Endothelial cell (in vitro differentiated cells): Measurements from ENCODE around the gene MAP4K3. TPM values are rescaled to one million over a fixed set of nuclear protein-coding genes. Genes with fewer than 3 reads are reported as not detected.
A peak's percentile ranks its signal among the peaks of the same experiment; 100 is the strongest.

Source experiments
- DNase-seq: peaks from one replicate; pipeline ENCODE4 v3.0.0; 2021; ENCODE audit warnings: low spot score
- H3K27ac Mint-ChIP-seq: one replicate; pipeline ENCODE4 v1.8.0; 2021; ENCODE audit warnings: mixed read lengths, inconsistent platforms; ENCODE audit not compliant: unreplicated experiment
- H3K27me3 Mint-ChIP-seq: one replicate; pipeline ENCODE4 v1.8.0; 2021; ENCODE audit warnings: mild to moderate bottlenecking, moderate library complexity, mixed read lengths, inconsistent platforms; ENCODE audit not compliant: unreplicated experiment
- H3K36me3 Mint-ChIP-seq: one replicate; pipeline ENCODE4 v1.8.0; 2021; ENCODE audit warnings: mild to moderate bottlenecking, low read depth, mixed read lengths, inconsistent platforms; ENCODE audit not compliant: unreplicated experiment
- H3K4me1 Mint-ChIP-seq: one replicate; pipeline ENCODE4 v1.8.0; 2021; ENCODE audit warnings: mild to moderate bottlenecking, mixed read lengths, inconsistent platforms; ENCODE audit not compliant: unreplicated experiment
- H3K4me3 Mint-ChIP-seq: one replicate; pipeline ENCODE4 v1.8.0; 2021; ENCODE audit warnings: mild to moderate bottlenecking, mixed read lengths, inconsistent platforms; ENCODE audit not compliant: unreplicated experiment
- H3K9me3 Mint-ChIP-seq: one replicate; pipeline ENCODE4 v1.8.0; 2021; ENCODE audit warnings: mixed read lengths, inconsistent platforms; ENCODE audit not compliant: unreplicated experiment
- total RNA-seq: library from RNA; stranded (reverse); fragmentation: NEBNext Ultra II Directional; extraction: Animal tissue kit (Norgen Biotek cat#: 25700); gene quantifications from one replicate; pipeline ENCODE4 v1.2.1, GENCODE V29; 2021; ENCODE audit not compliant: unreplicated experiment
- TF ChIP-seq, protein P1 (sequence below): fragments of 200-600 bp; sonication (generic); IDR thresholded peaks from one replicate; pipeline ENCODE4 v1.5.0; 2021; ENCODE audit warnings: antibody characterized with exemption; ENCODE audit not compliant: unreplicated experiment

Gene MAP4K3
- total RNA-seq, 1 donor from 2014 or later = 51.1 TPM

DNA sequence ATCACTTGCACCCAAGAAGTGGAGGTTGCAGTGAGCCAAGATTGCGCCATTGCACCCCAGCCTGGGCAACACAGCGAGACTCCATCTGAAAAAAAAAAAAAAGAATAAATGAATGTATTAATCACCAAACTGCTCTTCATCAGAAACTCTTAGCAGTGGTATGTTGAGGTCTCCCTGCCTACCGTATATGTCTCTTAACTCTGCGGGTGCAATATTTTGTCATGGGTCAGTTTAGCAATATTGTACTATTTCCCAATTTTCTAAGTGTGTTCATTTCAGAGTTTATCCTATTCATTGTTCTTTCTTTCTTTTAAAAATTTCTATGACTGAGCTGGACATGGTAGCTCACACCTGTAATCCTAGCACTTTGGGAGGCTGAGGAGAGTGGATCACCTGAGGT lies 37.9 kb upstream of the MAP4K3 start:
- Mint-ChIP-seq H3K4me1 (peaks cover 12% of the 10 kb centered on the region), H3K4me3 (no peak overlapping the region), H3K9me3 (no peaks in the 10 kb centered on the region), H3K27ac (no peak overlapping the region), H3K36me3 (peaks cover 10% of the 10 kb centered on the region), H3K27me3 (no peaks in the 10 kb centered on the region)
- TF ChIP-seq, protein P1, sequence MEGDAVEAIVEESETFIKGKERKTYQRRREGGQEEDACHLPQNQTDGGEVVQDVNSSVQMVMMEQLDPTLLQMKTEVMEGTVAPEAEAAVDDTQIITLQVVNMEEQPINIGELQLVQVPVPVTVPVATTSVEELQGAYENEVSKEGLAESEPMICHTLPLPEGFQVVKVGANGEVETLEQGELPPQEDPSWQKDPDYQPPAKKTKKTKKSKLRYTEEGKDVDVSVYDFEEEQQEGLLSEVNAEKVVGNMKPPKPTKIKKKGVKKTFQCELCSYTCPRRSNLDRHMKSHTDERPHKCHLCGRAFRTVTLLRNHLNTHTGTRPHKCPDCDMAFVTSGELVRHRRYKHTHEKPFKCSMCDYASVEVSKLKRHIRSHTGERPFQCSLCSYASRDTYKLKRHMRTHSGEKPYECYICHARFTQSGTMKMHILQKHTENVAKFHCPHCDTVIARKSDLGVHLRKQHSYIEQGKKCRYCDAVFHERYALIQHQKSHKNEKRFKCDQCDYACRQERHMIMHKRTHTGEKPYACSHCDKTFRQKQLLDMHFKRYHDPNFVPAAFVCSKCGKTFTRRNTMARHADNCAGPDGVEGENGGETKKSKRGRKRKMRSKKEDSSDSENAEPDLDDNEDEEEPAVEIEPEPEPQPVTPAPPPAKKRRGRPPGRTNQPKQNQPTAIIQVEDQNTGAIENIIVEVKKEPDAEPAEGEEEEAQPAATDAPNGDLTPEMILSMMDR = no peak
- DNase-seq = no peak

DNA sequence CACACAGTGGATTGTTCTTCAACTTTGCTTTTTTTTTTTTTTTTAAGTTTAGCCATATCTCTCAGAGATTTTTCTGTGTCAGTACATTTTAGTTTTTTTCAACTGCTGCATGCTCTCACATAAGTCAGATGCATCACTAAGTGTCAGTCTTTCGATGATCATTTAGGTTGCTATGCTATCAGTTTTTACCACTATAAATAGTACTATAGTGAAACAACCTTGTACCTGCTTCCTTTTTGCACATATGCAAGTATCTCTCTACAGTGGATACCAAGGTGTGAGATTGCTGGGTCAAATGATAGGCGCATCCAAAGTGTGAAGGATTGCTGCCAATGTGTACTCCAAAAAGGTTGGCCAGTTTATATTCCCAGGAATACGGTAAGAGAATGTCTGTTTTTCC lies 33.5 kb upstream of the MAP4K3 start:
- H3K27ac Mint-ChIP-seq = no peak overlapping the region
- peaks cover 2% of the 10 kb centered on the region for H3K27me3 Mint-ChIP-seq
- peaks cover 36% of the 10 kb centered on the region for H3K4me1 Mint-ChIP-seq
- DNase-seq = no peak
- H3K36me3 Mint-ChIP-seq = no peaks in the 10 kb centered on the region
- H3K9me3 Mint-ChIP-seq = no peaks in the 10 kb centered on the region
- TF ChIP-seq, protein P1 = no peak
- H3K4me3 Mint-ChIP-seq = no peak overlapping the region

DNA sequence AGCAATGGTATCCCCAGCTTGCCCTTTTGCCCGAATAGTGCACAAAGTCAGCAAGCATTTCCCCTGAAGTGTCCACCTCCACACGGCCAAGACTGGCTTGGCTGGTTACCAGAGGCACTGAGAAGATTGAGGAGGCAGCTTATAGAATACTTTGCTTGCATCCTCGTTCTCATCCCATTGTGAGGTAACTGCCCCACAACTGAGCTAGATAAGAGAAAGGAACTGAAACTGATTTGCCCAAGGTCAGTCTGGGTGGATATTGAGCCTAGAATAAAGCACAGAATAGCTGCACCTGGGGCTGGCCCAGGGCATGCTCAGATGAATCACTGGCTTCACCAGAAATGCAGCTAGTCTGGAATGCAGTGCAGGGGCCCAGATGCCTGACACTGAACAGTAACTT lies 32.7 kb upstream of the MAP4K3 start:
- Mint-ChIP-seq H3K9me3 (no peaks in the 10 kb centered on the region), H3K4me1 (peaks cover 42% of the 10 kb centered on the region), H3K36me3 (no peaks in the 10 kb centered on the region), H3K27me3 (peaks cover 2% of the 10 kb centered on the region), H3K4me3 (no peak overlapping the region), H3K27ac (no peak overlapping the region)
- no peak for DNase-seq
- TF ChIP-seq, protein P1 = no peak

DNA sequence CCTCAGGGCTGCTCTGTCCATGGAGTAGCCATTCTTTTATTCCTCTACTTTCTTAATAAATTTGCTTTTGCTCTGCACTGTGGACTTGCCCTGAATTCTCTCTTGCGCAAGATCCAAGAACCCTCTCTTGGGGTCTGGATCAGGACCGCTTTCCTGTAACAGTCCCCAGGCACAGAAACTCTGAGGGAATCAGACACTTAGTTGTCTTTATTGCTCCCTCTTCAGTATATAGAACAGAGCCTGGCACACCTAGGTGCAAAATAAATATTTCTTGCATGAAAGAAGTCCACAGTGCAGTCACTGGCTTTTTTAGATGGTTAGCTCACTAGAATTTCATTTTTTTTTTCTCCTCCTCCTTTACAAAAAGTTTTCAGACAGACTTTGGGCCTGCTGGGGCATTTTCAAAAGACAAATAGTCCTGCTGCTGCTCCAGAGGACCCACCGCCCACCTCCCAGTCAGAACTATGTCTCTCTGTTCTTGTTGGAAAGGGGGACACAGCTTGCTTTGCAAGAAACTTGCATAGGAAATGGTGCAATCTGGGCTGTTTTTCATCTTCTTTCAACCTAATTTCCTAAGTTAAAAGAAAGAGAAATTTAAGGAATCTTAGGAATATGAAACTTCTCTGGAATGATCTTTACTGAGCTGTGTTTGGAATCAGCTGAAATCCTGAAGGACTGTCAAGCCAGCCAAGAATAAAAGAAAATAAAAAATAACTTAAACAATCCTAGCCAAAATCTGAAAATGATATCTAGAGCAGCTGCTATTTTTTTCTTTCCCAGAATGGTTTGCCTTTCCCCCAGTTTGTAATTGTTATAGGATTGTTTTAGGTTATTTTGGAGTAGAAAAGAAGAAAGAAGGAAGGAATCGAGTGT lies 31.7 kb upstream of the MAP4K3 start:
- no peak overlapping the region for H3K4me3 Mint-ChIP-seq
- no peaks in the 10 kb centered on the region for H3K36me3 Mint-ChIP-seq
- DNase-seq = no peak
- H3K27me3 Mint-ChIP-seq = peaks cover 2% of the 10 kb centered on the region
- no peaks in the 10 kb centered on the region for H3K9me3 Mint-ChIP-seq
- H3K4me1 Mint-ChIP-seq = peaks cover 43% of the 10 kb centered on the region
- TF ChIP-seq, protein P1 = no peak
- H3K27ac Mint-ChIP-seq = peak overlapping the region; percentile 64

DNA sequence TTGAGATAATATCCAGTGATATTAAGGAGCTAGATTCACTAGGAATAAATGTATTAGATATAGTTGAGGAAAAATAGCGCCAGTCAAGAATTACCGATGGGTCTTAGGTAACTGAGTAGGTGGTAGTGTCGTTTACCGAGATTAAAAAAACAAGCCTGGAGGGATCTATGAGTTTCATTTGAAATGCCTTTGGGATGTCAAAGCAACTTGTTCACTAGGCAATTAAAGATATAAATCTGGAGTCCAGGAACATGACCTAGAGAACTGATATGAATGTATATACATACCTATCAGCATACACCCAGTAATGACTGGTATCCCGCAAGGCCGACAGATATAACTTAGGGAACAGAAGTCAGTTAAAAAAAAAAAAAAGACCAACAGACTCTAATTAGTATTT lies 29.2 kb upstream of the MAP4K3 start:
- peaks cover 2% of the 10 kb centered on the region for H3K27me3 Mint-ChIP-seq
- peaks cover 41% of the 10 kb centered on the region for H3K4me1 Mint-ChIP-seq
- H3K27ac Mint-ChIP-seq = no peak overlapping the region
- TF ChIP-seq, protein P1 = no peak
- DNase-seq = no peak
- no peaks in the 10 kb centered on the region for H3K9me3 Mint-ChIP-seq
- no peak overlapping the region for H3K4me3 Mint-ChIP-seq
- no peaks in the 10 kb centered on the region for H3K36me3 Mint-ChIP-seq
